ENCODE data around the gene SOX21. TPM values are rescaled to one million over a fixed set of nuclear protein-coding genes. Genes with fewer than 3 reads are reported as not detected.

SOX21 gene
- polyA plus RNA-seq, 1 donor from 2014 or later = 0.35 TPM

DNA sequence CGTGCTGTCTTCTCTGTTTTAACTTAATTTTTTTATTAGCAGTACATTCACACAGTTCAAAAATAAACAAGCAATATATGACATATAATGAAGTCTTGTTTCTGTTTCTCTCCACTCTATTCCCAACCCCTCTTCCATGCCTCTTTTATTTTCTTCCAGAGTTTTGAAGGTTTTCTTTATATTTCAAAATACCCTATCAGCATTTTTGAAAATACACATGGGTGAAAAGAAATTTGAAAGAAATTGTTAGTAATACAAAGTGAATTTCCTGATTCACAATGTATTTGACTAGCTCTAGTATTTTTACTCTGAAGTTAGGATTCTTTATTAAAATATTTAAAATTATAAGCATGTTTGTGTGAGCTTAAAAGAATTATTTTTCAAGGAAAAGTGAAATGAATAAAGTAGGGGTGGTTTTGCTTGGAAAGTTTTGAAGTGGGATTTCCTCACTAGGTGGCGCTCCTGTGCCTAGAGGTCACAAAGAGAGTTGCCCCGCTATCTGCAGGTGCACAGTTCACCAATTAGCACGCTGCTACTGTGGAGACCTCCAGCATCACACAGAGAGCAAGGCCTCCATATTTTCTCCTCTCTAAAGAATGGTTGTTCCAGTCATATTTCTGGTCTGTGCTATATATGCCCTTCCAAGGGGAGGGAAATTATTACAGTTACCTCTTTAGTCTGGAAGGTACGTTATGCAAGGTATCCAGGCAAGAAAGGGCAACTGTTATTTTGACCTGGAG lies 37.6 kb downstream of the SOX21 start:
- H4K20me1 ChIP-seq (ENCODE audit: insufficient read depth) = no peaks in the 10 kb centered on the region
- H3K4me3 ChIP-seq (ENCODE audit: low read length) = no peak overlapping the region
- H3K4me2 ChIP-seq (ENCODE audit: low read length) = no peak overlapping the region
- TF ChIP-seq, protein P1, sequence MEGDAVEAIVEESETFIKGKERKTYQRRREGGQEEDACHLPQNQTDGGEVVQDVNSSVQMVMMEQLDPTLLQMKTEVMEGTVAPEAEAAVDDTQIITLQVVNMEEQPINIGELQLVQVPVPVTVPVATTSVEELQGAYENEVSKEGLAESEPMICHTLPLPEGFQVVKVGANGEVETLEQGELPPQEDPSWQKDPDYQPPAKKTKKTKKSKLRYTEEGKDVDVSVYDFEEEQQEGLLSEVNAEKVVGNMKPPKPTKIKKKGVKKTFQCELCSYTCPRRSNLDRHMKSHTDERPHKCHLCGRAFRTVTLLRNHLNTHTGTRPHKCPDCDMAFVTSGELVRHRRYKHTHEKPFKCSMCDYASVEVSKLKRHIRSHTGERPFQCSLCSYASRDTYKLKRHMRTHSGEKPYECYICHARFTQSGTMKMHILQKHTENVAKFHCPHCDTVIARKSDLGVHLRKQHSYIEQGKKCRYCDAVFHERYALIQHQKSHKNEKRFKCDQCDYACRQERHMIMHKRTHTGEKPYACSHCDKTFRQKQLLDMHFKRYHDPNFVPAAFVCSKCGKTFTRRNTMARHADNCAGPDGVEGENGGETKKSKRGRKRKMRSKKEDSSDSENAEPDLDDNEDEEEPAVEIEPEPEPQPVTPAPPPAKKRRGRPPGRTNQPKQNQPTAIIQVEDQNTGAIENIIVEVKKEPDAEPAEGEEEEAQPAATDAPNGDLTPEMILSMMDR (IDR thresholded peaks at IDR 0.05; ENCODE audit: poor library complexity, severe bottlenecking) = peak; percentile 55
- TF ChIP-seq SMC3 (conservative IDR thresholded peaks at IDR 0.05; ENCODE audit: poor library complexity) (peak; percentile 50), EZH2 (IDR thresholded peaks at IDR 0.05; ENCODE audit: borderline replicate concordance, insufficient read depth, low read length, poor library complexity, severe bottlenecking) (no peak), RAD21 (conservative IDR thresholded peaks at IDR 0.05) (peak; percentile 37)
- H3K36me3 ChIP-seq (ENCODE audit: insufficient read depth, low read length) = no peaks in the 10 kb centered on the region
- no peak overlapping the region for H3K9ac ChIP-seq (ENCODE audit: low read length)
- no peaks in the 10 kb centered on the region for H3K9me2 ChIP-seq (ENCODE audit: insufficient read depth, low read length)
- H3K79me2 ChIP-seq (replicated peaks; ENCODE audit: insufficient read depth, low read length) = no peaks in the 10 kb centered on the region
- no peaks in the 10 kb centered on the region for H3F3A ChIP-seq (ENCODE audit: insufficient read depth, low read length, poor library complexity, severe bottlenecking)
- H3K27ac ChIP-seq (ENCODE audit: low read length) = no peak overlapping the region
- H3K9me3 ChIP-seq (ENCODE audit: low read length) = no peaks in the 10 kb centered on the region
- no peaks in the 10 kb centered on the region for H3K27me3 ChIP-seq (ENCODE audit: insufficient read depth, low read depth, low read length)
- H2AFZ ChIP-seq (ENCODE audit: low read depth, low read length) = no peak overlapping the region

DNA sequence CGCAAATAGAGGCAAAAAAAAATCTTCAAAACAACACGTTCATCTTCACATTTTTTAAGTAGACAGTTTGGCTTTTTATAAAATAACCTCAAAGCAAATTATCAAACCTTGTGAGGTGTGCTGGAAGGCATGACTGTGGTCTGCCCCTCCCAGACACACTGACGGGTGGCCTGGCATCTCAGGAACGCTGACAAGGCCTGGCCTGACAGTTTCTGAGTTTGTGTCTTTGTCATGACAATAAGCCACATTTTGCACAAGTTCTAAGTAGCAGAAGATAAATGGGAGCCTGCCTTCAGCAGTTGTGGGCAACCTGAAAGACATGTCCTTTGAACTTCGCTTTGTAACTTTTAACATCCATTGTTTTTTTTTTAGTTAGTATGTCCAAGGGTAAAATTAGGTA lies 38.5 kb downstream of the SOX21 start:
- H2AFZ ChIP-seq (ENCODE audit: low read depth, low read length) = no peak overlapping the region

More for the DNA sequence above, 38.5 kb downstream of the SOX21 start:
- no peaks in the 10 kb centered on the region for H3K27me3 ChIP-seq (ENCODE audit: insufficient read depth, low read depth, low read length)
- TF ChIP-seq SMC3 (conservative IDR thresholded peaks at IDR 0.05; ENCODE audit: poor library complexity) (no peak), MXI1 (conservative IDR thresholded peaks at IDR 0.05; ENCODE audit: poor library complexity, severe bottlenecking) (no peak), RAD21 (conservative IDR thresholded peaks at IDR 0.05) (no peak), TAF1 (IDR thresholded peaks at IDR 0.05; ENCODE audit: low read depth) (no peak), EZH2 (IDR thresholded peaks at IDR 0.05; ENCODE audit: borderline replicate concordance, insufficient read depth, low read length, poor library complexity, severe bottlenecking) (no peak), EP300 (conservative IDR thresholded peaks at IDR 0.05; ENCODE audit: poor library complexity, severe bottlenecking) (no peak), POLR2AphosphoS5 (IDR thresholded peaks at IDR 0.05) (no peak)
- TF ChIP-seq, protein P1 (IDR thresholded peaks at IDR 0.05; ENCODE audit: poor library complexity, severe bottlenecking) = no peak
- TF ChIP-seq, protein P2, sequence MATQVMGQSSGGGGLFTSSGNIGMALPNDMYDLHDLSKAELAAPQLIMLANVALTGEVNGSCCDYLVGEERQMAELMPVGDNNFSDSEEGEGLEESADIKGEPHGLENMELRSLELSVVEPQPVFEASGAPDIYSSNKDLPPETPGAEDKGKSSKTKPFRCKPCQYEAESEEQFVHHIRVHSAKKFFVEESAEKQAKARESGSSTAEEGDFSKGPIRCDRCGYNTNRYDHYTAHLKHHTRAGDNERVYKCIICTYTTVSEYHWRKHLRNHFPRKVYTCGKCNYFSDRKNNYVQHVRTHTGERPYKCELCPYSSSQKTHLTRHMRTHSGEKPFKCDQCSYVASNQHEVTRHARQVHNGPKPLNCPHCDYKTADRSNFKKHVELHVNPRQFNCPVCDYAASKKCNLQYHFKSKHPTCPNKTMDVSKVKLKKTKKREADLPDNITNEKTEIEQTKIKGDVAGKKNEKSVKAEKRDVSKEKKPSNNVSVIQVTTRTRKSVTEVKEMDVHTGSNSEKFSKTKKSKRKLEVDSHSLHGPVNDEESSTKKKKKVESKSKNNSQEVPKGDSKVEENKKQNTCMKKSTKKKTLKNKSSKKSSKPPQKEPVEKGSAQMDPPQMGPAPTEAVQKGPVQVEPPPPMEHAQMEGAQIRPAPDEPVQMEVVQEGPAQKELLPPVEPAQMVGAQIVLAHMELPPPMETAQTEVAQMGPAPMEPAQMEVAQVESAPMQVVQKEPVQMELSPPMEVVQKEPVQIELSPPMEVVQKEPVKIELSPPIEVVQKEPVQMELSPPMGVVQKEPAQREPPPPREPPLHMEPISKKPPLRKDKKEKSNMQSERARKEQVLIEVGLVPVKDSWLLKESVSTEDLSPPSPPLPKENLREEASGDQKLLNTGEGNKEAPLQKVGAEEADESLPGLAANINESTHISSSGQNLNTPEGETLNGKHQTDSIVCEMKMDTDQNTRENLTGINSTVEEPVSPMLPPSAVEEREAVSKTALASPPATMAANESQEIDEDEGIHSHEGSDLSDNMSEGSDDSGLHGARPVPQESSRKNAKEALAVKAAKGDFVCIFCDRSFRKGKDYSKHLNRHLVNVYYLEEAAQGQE (IDR thresholded peaks at IDR 0.05; ENCODE audit: borderline replicate concordance) = no peak
- no peaks in the 10 kb centered on the region for H3K79me2 ChIP-seq (replicated peaks; ENCODE audit: insufficient read depth, low read length)
- no peaks in the 10 kb centered on the region for H3K36me3 ChIP-seq (ENCODE audit: insufficient read depth, low read length)
- H3K9me2 ChIP-seq (ENCODE audit: insufficient read depth, low read length) = no peaks in the 10 kb centered on the region
- no peaks in the 10 kb centered on the region for H3F3A ChIP-seq (ENCODE audit: insufficient read depth, low read length, poor library complexity, severe bottlenecking)
- H3K9ac ChIP-seq (ENCODE audit: low read length) = no peak overlapping the region
- no peak overlapping the region for H3K4me3 ChIP-seq (ENCODE audit: low read length)
- no peak overlapping the region for H3K4me2 ChIP-seq (ENCODE audit: low read length)
- no peaks in the 10 kb centered on the region for H3K9me3 ChIP-seq (ENCODE audit: low read length)
- H4K20me1 ChIP-seq (ENCODE audit: insufficient read depth) = no peaks in the 10 kb centered on the region
- no peak overlapping the region for H3K27ac ChIP-seq (ENCODE audit: low read length)
